Tibial artery (tissue), 4 donors: Measurements from ENCODE around the gene FBXW9.
"Not testable (repeated sequence)": the region's sequence is repeated elsewhere in the genome, so short reads cannot be mapped to it uniquely, and the experiment has no call there.

Experiments used
- DNase-seq, 2 donors: peaks; one replicate each; pipeline ENCODE4 v3.0.0-alpha.2; 2019
- H3K27ac ChIP-seq, 2 donors: fragments of 200-600 bp; sonication (generic) in 1 of 2; 1 replicate in 1 of 2; 2 replicates in 1 of 2; pipeline ENCODE4 v1.5.1; 2018 to 2019; ENCODE audit warnings: mild to moderate bottlenecking in 1 of 2
- H3K27me3 ChIP-seq, 2 donors: fragments of 200-600 bp; sonication (generic) in 1 of 2; one replicate each; pipeline versions ENCODE4 v1.5.1 to v1.6.0; 2016 to 2019
- H3K36me3 ChIP-seq, 3 donors: fragments of 200-600 bp; sonication (generic) in 2 of 3; one replicate each; pipeline ENCODE4 v1.5.1; 2016 to 2019; ENCODE audit warnings: mild to moderate bottlenecking in 2 of 3
- H3K4me1 ChIP-seq, 4 donors: fragments of 200-600 bp; sonication (generic) in 2 of 4; 1 replicate in 3 of 4; 2 replicates in 1 of 4; pipeline ENCODE4 v1.5.1; 2016 to 2019
- H3K4me3 ChIP-seq, 2 donors: fragments of 200-600 bp; sonication (generic) in 1 of 2; 1 replicate in 1 of 2; 2 replicates in 1 of 2; pipeline ENCODE4 v1.5.1; 2018 to 2019; ENCODE audit warnings: mild to moderate bottlenecking in 2 of 2
- H3K9me3 ChIP-seq, 3 donors: fragments of 200-600 bp; sonication (generic) in 1 of 3; one replicate each; pipeline ENCODE4 v1.5.1; 2016 to 2019
- CTCF ChIP-seq, 2 experiments: fragments of 200-600 bp in 1 of 2; fragments of 450-650 bp in 1 of 2; IDR thresholded peaks; one replicate each; pipeline ENCODE4 v1.5.1; 2017 to 2019; ENCODE audit warnings: antibody characterized with exemption in 2 of 2, mild to moderate bottlenecking in 1 of 2, moderate library complexity in 1 of 2
- intact Hi-C: fragments of 100-400 bp; cut with DNase I; formaldehyde crosslinking; loops from one replicate; pipeline ENCODE4 v1.15.0; 2023; ENCODE audit warnings: low total_unique reads

The FBXW9 gene

DNA sequence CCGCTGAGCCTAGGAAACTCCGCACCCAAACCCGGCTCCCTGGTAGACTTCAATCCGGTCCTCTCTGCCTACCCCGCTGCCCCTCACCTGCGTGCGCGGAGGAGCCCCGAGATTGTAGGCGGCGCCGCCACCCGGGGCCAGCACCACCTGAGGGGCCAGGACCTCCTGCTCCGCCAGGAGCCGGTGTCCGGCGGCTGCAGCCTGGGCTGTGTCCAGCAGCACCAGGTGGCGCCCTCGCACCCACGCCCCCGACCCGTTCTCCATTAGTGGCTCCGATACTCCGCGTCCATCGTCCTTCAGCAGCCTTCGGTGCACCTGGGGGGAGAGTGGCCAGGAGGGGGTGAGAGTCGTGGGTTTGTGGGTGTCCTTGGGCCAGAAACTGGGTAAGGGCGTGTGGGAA, 48.3 kb downstream of the FBXW9 start:
- peaks cover 0 to 13% (median 0%) of the 10 kb centered on the region in 3 donors for H3K36me3 ChIP-seq
- peak overlapping the region; percentile 11 to 32 for H3K4me3 ChIP-seq
- intact Hi-C loops: no loop called here
- peaks cover 0 to 19% (median 8%) of the 10 kb centered on the region in 4 donors for H3K4me1 ChIP-seq
- H3K9me3 ChIP-seq: no peaks in the 10 kb centered on the region
- no peak for TF ChIP-seq CTCF (IDR thresholded peaks at IDR 0.05)
- no peak overlapping the region for H3K27ac ChIP-seq
- no peaks in the 10 kb centered on the region for H3K27me3 ChIP-seq
- no peak for DNase-seq

- Histone ChIP-seq H3K27ac (no peak overlapping the region), H3K9me3 (no peaks in the 10 kb centered on the region), H3K36me3 (peaks cover 0 to 13% (median 0%) of the 10 kb centered on the region in 3 donors), H3K4me3 (peak overlapping the region; percentile 11 to 32), H3K27me3 (no peaks in the 10 kb centered on the region), H3K4me1 (peaks cover 0 to 19% (median 8%) of the 10 kb centered on the region in 4 donors)
- DNase-seq: peak in 1 of 2 donors; percentile 77
- intact Hi-C loops: no loop called here
- no peak for TF ChIP-seq CTCF (IDR thresholded peaks at IDR 0.05)
These were observed 48.9 kb downstream of the FBXW9 start for GRCh38 chr19:12647490-12648071.

DNA sequence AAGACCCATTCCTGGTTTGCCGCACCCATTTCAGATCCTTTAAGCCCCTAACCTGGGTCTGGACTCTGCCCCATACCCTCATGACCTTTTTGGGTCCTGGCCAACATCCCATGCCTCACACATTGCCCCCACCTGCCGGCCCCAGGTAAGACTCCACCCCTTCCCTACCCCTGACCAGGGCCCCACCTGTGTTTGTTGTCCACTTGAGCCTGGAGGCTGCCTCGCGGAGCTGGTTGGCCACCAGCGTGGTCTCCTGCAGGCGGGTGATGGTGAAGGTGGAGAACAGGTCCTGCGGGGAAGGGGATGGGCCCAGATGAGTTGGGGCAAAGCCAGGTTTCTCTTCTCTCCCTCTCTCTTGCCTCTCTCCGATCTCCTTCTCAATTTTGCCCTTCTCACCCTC, 49.4 kb downstream of the FBXW9 start:
- intact Hi-C loops: no loop called here
- Histone ChIP-seq H3K4me3 (no peak overlapping the region), H3K4me1 (peaks cover 0 to 19% (median 8%) of the 10 kb centered on the region in 4 donors), H3K36me3 (peaks cover 0 to 10% (median 0%) of the 10 kb centered on the region in 3 donors), H3K9me3 (no peaks in the 10 kb centered on the region), H3K27me3 (no peaks in the 10 kb centered on the region), H3K27ac (no peak overlapping the region)
- no peak for DNase-seq
- TF ChIP-seq CTCF (IDR thresholded peaks at IDR 0.05): no peak

- Histone ChIP-seq H3K9me3 (no peaks in the 10 kb centered on the region), H3K27ac (no peak overlapping the region), H3K36me3 (peaks cover 0 to 5% (median 0%) of the 10 kb centered on the region in 3 donors), H3K4me3 (no peak overlapping the region), H3K4me1 (peaks cover 0 to 19% (median 8%) of the 10 kb centered on the region in 4 donors), H3K27me3 (no peaks in the 10 kb centered on the region)
- DNase-seq: no peak
- TF ChIP-seq CTCF (IDR thresholded peaks at IDR 0.05): no peak
- intact Hi-C loops: no loop called here
These were observed 49.9 kb downstream of the FBXW9 start for GRCh38 chr19:12646551-12646950.

GRCh38 chr19:12643716-12644115, 52.7 kb downstream of the FBXW9 start:
- H3K27ac ChIP-seq, H3K9me3 ChIP-seq, H3K36me3 ChIP-seq, DNase-seq, H3K4me3 ChIP-seq, H3K27me3 ChIP-seq, intact Hi-C loops: not testable (repeated sequence)
- peaks cover 0 to 29% (median 15%) of the 10 kb centered on the region in 4 donors for H3K4me1 ChIP-seq

DNA sequence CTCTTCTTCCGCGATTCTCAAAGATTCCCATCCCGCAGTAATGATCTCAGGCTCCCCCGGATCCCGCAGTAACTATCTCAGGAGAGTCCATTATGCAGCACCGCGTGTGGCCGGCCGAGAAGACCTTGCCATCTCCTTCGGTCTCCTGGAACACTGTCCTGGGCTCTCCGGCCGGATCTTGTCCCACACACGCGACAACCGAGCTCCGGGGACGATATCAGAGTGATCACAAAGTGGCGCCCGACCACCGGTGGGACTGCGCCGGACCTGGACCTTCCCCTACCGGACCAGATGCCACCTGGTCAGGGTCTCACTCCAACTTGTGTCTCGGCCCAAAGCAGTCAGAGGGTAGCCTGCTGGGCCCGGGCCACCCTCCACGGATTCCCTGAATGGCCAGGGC, 53.9 kb downstream of the FBXW9 start:
- Histone ChIP-seq H3K9me3 (no peaks in the 10 kb centered on the region), H3K4me3 (no peak overlapping the region), H3K4me1 (peaks cover 0 to 17% (median 9%) of the 10 kb centered on the region in 4 donors), H3K36me3 (peaks cover 0 to 4% (median 0%) of the 10 kb centered on the region in 3 donors), H3K27me3 (no peaks in the 10 kb centered on the region), H3K27ac (no peak overlapping the region)
- no peak for TF ChIP-seq CTCF (IDR thresholded peaks at IDR 0.05)
- intact Hi-C loops: no loop called here
- no peak for DNase-seq
